GM19043 (cell line): Measurements from ENCODE around the gene OR1N1.
"Not testable (repeated sequence)": the region's sequence is repeated elsewhere in the genome, so short reads cannot be mapped to it uniquely, and the experiment has no call there.

Experiments
- ATAC-seq: cut with Tn5 transposase; IDR thresholded peaks from one replicate; pipeline ENCODE4 v1.9.1; 2021; ENCODE audit warnings: low read depth; ENCODE audit not compliant: unreplicated experiment

OR1N1 gene, protein sequence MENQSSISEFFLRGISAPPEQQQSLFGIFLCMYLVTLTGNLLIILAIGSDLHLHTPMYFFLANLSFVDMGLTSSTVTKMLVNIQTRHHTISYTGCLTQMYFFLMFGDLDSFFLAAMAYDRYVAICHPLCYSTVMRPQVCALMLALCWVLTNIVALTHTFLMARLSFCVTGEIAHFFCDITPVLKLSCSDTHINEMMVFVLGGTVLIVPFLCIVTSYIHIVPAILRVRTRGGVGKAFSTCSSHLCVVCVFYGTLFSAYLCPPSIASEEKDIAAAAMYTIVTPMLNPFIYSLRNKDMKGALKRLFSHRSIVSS

DNA sequence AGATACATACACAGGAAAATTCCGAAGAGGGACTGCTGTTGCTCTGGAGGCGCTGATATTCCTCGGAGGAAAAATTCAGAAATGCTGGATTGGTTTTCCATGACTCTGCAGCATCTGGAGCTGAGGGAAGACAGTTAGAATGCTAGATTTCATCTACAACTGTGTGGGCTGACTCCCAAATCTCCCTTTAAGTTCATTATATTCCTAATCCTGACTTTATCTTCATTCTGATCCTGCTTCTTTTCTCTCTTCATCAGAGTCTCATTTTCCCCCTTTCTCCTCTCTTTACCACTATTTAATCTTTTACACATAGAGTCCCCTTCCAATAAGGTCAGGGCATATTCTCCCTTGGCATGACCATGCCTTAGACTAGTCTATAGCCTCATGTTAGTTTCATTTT lies at the start of gene OR1N1:
OR1N1 (minus strand) TSS at position 101 of the 400 bp plus-strand sequence; CDS start at position 101, 0 bp downstream.
- no peak for ATAC-seq

DNA sequence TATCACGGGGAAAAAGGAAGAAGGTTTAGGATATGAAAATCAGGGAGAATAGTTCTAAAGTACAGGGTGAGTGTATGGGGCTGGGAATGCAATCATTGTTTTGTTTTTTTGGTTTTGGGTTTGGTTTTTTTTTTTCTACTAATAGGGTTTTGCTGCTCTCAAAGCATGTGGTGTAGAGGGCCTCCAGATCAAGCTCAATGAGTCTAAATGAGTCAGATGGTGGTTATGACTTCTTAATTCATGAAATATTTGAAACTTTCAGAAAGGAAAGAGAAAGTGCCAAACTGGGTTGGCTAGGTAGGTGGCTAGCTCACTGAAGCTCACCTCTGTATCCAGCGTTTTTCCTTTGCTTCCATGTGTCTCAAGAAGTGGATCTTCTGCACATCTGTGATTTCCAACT lies 45.4 kb upstream of the OR1N1 start:
- no peak for ATAC-seq

DNA sequence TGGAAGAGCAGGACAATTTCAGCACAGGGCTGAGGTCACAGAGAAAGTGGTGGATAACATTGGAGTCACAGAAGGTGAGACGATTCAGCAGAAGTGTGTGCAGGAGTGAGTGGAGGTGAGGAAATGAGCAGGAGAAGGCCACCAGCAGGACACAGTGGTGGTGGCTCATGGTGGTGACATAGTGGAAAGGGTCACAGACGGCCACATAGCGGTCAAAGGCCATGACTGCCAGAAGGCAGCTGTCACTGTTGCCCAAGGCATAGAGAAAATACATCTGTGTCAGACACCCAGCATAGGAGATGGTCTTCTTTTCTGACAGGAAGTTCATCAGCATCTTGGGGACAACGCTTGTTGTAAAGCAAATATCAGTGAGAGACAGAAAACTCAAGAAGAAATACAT lies 40.8 kb upstream of the OR1N1 start:
- ATAC-seq: no peak

DNA sequence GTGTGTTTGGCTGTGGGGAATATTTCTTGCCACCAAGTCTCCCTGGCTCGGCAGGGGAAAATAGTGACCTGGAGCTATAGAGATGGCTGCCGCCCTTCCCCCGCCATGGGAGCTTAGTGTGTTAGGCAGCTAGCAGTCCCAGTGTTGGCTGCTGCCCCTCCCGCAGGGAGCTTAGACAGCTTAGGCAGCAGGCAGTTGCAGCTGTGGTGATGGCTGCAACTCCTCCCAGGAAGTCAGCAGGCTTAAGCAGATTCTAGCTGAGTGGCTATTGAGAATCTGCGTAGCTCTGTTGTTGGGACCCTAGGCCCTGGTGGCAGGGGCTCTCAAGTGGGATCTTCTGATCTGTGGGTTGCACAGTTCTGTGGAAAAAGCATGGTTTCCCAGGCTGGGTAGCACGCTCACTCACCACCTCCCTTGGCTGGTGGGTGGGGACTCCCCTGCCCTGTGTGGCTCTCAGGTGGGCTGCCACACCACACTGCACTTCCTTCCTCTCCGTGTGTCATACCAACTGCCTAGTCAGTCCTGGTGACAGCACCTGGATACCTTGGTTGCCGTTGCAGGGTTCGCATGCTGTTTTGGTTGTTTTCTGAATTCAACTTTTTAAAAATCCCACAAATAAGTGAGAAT lies 35.2 kb upstream of the OR1N1 start:
- no peak for ATAC-seq

DNA sequence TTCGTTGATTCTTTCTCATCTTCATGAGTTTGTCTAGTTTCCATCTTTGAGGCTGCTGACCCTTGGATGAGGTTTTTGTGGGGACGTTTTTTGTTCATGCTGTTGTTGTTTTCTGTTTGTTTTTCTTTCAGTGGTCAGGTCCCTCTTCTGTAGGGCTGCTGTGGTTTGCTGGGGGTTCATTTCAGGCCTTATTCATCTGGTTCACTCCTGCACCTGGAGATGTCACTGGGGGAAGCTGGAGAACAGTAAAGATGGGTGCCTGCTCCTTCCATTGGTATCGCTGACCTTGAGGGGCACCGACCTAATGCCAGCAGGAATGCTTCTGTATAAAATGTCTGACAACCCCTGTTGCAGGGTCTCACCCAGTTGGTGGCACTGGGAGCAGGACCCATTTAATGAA lies 34.4 kb upstream of the OR1N1 start:
- no peak for ATAC-seq

DNA sequence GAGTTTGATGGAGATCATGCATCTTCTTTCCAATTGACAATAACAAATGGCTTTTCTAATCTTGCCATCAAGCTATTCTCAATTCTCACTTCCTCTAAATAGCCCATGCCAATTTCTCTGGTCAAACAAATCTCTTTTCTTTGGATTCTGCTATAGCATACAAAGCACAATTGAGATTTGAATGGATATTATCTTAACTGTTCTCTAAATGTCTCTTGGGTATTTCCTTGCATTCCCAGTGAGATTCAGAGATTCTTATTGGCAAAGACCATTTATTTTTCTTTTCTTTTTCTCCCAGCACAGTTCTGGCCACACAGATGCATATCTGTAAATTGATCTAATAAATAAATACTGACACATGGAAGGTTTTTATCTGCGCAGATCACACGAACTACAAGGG lies 25.7 kb upstream of the OR1N1 start, which contains the start of gene OR1N2:
OR1N2 (plus strand) TSS at position 301 of the 400 bp plus-strand sequence. CDS start 100 bp downstream, outside the sequence.
- ATAC-seq: no peak

DNA sequence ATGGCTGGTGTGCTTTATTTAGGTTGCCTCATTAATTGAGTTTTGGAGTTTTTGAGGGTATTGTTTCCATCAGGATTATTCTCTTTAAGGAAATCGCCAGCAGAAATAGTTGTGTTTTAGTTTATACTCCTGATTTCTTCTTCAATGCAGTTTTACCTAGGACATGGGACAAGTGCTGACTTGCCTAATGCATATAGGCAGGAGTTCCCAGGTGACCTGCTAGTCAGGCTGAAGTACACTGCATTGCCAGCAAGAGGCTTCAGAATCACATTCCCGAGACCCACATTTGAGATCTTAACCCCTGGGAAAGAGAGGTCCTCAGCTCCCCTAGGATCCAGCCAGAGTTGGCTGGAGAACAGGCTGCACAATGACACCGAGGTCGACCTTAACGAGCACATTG lies 24.3 kb upstream of the OR1N1 start:
- no peak for ATAC-seq

DNA sequence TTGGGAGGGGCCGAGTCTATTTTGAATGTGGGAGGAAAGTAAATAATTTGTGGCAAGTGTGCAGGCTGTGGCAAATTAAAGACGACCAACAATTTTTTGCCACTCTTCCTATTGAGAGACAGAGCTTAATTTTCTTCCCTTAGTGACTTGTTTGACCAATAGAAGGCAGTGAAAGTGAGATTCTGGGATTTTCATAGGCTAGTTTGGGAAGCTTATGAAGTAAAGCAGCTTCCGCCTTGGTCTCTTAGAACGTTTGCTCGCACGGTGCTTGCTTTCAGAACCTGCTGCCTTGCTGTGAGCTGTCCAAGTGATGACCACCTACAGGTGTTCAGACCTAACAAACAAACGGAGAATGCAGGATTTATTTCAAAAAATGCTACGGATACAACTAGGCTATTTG lies 19.1 kb upstream of the OR1N1 start:
- ATAC-seq: no peak

DNA sequence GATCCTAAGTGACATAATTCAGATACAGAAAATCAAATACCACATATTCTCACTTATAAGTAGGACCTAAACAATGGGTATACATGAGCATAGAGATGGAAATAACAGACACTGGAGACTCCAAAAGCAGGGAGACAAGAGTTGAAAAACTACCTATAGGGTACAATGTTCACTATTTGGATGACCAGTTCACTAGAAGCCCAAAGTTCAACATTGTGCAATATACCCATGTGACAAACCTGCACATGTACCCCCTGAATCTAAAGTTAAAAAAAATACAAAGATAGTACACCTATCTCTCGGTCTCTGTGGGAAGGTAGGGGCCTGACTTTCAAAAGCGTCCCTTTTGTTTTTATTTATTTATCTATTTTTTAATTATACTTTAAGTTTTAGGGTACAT lies 11.7 kb upstream of the OR1N1 start:
- ATAC-seq: no peak

DNA sequence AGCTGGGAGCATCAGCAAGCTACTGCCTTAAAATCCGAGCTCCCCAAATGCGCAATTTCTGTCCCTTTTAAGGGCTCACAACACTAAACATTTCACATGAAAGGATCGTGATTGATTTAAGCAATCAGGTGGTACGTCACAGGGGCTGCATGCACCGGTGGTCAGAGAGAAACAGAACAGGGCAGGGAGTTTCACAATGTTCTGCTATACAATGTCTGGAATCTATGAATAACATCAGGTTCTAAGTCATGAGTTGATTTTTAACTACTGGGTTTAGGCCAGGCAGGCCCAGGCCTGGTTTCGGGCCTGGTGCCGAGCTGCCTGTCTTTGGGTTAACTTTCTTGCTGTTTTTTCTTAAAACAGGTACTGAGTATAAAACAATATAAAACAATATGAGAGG lies 10.0 kb upstream of the OR1N1 start:
- ATAC-seq: not testable (repeated sequence)

DNA sequence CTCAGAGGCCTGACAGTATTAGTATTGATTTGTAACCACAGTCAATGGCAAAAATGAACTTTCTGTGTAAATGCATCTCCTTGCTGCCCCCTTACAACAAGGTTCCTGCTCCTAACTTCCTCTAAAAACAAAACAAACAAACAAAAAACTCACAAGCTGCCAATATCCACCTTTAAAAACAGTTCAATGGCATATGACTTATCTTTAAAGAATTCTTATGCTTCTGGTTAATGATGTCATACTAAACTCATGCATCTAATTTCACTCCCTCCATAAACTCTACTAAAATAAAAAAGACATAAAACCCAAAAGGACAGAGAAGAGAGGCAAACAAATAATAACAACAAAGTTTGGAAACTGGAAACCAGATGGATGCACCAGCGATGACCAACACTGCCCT lies 9.0 kb upstream of the OR1N1 start:
- no peak for ATAC-seq

DNA sequence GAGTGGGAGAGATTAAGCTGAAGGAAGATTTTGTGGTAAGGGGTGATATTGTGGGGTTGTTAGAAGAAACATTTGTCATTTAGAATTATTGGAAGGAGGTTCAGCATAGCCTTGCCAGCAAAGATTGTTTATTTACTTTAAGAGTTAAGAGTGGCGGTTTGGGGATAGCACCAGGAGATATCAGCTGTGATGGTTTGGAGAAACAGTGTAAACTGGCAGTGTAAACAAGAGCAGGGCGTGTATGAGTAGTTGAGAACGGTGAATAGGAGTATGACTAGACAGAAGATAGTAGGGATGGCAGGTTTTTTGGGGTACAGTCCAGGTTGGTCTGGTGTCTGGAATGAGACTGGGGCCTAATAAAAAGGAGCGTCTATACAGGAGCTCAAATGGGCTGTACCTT lies 4.1 kb upstream of the OR1N1 start:
- not testable (repeated sequence) for ATAC-seq

DNA sequence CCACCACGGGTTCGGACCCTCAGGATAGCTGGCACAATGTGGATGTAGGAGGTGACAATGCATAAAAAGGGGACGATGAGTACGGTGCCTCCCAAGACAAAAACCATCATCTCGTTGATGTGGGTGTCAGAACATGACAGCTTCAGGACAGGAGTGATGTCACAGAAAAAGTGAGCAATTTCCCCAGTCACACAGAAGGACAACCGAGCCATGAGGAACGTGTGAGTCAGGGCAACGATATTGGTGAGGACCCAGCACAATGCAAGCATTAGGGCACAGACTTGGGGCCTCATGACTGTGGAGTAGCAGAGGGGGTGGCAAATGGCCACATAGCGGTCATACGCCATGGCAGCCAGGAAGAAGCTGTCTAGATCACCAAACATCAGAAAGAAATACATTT lies 491 bp downstream of the OR1N1 start:
- no peak for ATAC-seq

DNA sequence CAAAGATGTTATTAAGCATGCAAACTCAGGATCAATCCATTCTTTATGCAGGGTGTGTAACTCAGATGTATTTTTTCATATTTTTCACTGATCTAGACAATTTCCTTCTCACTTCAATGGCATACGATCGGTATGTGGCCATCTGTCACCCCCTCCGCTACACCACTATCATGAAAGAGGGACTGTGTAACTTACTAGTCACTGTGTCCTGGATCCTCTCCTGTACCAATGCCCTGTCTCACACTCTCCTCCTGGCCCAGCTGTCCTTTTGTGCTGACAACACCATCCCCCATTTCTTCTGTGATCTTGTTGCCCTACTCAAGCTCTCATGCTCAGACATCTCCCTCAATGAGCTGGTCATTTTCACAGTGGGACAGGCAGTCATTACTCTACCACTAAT lies 7.7 kb downstream of the OR1N1 start:
- ATAC-seq: no peak

DNA sequence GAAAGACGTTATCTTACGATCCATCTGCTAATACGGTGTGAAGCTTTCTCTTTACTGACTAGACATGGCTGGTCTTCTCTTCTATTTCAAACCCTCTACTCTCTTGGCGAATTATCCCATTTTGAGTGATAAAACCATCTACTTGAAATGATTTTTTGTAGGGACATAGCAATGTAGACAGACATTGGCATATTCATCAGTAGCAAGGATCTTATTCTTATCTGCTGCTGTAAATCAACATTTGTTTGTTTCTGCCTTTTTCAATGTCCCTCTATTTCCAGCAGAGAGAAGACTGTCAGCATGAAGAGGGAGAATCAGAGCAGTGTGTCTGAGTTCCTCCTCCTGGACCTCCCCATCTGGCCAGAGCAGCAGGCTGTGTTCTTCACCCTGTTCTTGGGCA lies 8.3 kb downstream of the OR1N1 start, which contains the start of gene OR1J4:
OR1J4 (plus strand) TSS at position 301 of the 400 bp plus-strand sequence; CDS start at position 301, 0 bp downstream.
- no peak for ATAC-seq

DNA sequence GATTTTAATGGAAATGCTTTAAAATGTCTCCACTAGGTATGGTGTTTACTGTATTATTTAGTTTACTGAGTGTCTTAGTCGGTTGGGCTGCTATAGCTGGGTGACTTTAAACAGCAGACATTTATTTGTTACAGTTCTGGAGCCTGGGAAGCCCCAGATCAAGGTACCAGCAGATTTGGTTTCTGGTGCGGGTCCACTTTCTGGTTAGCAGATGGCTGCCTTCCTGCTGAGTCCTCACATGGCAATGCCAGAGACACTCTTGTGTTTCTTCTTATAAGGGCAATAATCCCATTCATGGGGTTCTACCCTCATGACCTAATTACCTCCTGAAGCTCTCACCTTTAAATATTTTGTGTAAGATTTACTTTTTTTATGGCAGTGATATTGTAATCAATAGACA lies 8.9 kb downstream of the OR1N1 start:
- ATAC-seq: no peak

DNA sequence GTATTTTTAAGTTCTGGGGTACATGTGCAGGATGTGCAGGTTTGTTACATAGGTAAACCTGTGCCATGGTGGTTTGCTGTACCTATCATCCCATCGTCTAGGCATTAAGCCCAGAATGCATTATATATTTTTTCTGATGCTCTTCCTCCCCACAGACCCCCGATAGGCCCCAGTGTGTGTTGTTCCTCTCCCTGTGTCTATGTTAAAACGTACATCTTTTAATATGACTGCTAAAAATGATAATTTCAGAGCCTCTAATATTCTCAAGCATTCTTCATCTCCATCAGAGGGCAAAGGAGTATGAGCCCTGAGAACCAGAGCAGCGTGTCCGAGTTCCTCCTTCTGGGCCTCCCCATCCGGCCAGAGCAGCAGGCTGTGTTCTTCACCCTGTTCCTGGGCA lies 16.6 kb downstream of the OR1N1 start, which contains the start of gene OR1J2:
OR1J2 (plus strand) TSS at position 301 of the 400 bp plus-strand sequence; CDS start at position 301, 0 bp downstream.
- ATAC-seq: no peak

DNA sequence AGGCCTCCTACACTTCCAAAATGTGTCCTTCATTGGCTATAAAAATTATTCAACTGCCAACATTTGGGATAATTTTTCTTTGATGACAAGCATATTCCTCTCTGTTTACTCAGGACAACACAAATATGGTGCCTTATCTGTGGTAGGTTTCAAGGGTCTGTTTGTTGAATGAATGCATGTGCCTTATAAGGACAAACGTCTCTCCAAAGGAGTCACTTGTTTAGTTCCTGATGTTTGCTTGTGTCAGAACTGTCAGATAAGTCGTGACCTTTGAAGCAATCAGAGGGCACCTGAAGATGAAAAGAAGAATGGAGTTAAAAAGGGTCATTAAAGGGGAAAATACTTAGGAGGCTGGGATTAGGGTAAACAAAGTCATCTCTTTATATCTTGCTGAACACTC lies 20.1 kb downstream of the OR1N1 start:
- ATAC-seq: no peak

DNA sequence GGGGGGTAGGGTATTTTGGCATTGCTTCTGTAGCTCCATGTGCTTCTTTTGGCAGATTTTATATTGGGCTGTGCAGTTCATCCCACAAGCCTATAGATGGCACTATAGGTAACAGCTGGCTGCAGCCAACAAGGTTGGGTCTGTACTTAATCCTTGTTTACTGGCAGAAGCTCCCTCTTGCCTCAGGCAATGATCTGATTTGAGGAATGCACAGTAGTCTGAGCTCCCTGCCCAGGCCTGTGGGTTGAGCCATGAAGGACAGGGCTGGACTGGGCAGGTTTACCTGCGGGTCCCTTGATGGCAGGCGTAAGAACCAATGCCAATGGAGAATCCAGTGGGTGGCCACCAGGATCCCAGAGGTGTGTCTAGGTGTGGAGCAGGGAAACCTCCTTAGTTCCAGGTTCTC lies 28.2 kb downstream of the OR1N1 start:
- no peak for ATAC-seq

DNA sequence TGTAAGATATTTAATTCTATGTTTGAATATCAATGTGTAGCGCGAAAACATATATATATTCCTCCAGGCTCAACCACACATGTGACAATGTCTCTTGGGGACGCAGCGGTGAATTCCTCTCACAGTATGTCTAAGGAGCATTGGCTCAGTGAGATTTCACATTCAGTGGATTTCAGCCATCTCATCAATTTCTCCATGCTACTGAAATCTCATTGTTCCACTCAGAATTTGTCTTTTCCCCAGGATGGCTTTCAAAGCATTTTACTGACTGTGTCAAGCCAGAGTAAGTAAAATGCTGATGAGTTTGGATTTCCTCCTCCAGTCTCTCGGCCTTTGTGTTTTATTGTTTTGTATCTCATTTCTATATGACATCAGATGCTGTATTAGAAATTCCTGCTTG lies 48.0 kb downstream of the OR1N1 start:
- ATAC-seq: no peak

DNA sequence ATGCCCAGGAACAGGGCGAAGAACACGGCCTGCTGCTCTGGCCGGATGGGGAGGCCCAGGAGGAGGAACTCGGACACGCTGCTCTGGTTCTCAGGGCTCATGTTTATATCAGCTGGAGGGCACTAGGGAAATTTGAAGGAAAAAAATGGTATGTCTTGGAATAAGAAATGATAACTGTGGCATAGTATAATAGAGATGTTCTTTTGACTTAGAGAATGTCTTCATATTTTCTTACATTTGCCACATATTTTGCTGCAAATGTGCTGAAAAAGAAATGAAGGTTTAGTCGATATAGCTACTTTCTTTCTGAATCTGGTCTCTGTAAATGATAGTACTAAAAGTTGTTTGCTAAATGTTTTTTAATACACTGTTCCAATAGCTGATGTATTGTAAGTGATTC lies 49.3 kb downstream of the OR1N1 start, which contains the start of gene OR1J1:
OR1J1 (minus strand) TSS at position 101 of the 400 bp plus-strand sequence; CDS start at position 101, 0 bp downstream.
- ATAC-seq: no peak

DNA sequence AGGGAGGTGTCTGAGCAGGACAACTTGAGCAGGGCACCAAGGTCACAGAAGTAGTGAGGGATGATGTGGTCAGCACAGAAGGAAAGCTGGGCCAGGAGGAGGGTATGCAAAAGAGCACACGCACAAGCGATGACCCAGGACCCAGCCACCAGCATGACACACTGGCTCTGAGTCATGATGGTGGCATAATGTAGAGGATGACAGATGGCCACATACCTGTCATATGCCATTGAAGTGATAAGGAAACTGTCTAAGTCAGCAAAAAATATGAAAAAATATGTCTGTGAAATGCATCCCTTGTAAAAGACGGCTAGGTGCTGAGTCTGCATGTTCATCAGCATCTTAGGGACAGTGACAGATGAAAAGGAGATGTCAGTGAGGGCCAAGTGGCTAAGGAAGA lies 49.7 kb downstream of the OR1N1 start:
- ATAC-seq: no peak
